ENCODE measurements around the gene EPB41L1.

Gene EPB41L1

GRCh38 chr20:36154700-36155628, at the start of gene EPB41L1:
EPB41L1 (plus strand) TSS chr20:36154740; CDS start chr20:36173778, 19,038 bp downstream.
- peak; percentile 41 for DNase-seq

GRCh38 chr20:36104856-36105255, 49.7 kb upstream of the EPB41L1 start:
- DNase-seq: no peak

DNA sequence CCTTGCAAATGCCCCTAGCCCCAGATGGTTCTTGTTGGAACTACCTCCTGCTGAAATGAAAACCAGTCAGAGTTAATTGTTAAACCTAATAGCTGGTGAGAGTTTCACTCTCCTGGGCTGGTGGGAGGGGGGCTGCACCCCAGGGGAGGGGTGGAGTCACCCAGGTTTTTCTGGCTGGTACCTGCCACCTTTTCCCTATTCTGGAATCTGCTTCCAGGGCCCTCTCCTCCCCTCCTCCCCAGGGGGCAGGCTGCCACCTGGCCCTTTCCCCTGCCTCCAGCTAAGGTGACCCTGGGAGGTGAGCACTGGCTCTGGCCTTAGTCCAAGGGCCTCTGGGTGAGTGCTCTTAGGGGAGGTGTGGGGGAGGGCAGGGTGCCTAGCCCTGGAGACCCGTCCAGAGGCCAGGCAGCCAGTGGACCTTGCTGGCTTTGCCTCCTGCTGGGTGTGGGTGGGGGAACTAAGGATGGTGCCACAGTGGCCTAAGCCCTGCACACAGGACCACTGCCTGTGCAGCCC, 48.8 kb upstream of the EPB41L1 start:
- peak; percentile 65 for DNase-seq

DNA sequence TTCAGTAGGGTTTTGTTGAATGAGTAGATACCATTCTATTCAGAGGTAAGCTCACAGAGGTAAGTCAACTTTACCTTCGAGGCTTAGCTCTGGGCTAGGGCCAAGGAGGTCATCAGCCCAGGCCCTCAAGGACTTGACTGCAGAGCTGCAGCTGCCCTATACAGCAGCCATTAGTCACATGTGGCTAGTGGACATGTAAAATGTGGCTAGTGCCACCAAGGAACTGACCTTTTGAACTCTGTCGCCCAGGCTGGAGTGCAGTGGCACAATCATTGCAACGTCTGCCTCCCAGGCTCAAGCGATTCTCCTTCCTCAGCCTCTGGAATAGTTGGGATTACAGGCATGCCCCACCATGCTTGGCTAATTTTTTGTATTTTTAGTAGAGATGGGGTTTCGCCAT, 47.9 kb upstream of the EPB41L1 start:
- DNase-seq: no peak

GRCh38 chr20:36107881-36108280, 46.7 kb upstream of the EPB41L1 start:
- DNase-seq: no peak

GRCh38 chr20:36109251-36109947, 45.1 kb upstream of the EPB41L1 start:
- DNase-seq: no peak

GRCh38 chr20:36110994-36111393, 43.5 kb upstream of the EPB41L1 start:
- DNase-seq: no peak

DNA sequence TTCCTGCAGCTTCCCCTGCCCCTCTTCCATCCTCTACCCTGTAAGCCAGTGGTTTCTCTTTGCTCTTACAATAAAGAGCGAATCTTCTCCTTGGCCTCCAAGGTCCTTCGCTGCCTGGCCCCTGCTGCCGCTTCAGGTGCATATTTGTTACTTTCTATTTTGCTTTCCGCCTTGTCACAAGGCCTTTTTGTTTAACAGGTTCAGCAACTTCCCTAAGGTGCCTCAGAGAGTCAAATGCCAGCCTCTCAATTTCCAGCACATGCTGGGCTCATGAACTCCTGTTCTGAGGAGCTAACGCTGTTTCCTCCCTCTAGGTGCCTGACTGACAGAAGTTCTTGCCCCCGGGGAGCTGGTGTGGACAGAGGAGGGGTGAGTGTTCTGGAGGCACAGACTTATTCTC, 42.4 kb upstream of the EPB41L1 start:
- DNase-seq: no peak

DNA sequence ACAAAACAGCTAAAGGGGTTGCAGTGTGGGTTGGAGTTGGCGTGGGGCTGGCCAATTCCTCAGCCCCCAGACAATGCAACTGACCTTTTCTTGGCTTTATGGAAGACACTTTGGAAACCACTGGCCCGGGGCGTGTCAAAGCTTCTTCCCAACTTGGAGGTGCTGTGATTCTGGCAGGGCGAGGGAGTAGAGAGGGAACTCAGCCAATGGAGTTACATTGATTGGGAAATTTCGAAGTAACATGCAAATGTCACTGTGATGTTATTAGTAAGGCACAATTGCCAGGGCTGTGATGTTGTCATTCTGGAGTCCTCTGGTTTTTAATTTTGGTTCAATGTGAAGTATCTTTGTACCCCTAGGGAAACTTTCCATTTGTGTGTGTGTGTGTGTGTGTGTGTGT, 41.5 kb upstream of the EPB41L1 start:
- no peak for DNase-seq

- DNase-seq: no peak
Measured at GRCh38 chr20:36113566-36114250, 40.8 kb upstream of the EPB41L1 start.

- no peak for DNase-seq
Measured at GRCh38 chr20:36114707-36115106, 39.8 kb upstream of the EPB41L1 start.

DNA sequence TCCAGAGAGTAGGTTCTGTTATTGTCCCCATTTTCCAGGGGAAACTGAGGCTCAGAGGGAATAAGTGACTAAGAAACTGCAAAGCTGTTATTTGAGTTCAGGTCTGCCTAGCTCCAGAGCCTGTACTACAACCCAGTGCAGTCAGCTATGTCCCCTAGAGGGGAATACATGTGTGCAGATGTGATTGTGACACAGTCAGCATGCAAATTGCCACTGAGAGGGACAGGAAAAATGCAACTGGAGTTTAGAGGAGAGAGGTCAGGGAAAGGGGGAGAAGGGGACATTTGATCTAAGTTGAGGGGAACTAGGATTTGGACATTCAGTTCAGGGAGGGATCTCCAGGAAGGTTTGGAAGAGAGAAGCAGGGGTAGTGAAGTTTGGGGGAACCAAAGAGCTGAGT, 38.6 kb upstream of the EPB41L1 start:
- DNase-seq: no peak

DNA sequence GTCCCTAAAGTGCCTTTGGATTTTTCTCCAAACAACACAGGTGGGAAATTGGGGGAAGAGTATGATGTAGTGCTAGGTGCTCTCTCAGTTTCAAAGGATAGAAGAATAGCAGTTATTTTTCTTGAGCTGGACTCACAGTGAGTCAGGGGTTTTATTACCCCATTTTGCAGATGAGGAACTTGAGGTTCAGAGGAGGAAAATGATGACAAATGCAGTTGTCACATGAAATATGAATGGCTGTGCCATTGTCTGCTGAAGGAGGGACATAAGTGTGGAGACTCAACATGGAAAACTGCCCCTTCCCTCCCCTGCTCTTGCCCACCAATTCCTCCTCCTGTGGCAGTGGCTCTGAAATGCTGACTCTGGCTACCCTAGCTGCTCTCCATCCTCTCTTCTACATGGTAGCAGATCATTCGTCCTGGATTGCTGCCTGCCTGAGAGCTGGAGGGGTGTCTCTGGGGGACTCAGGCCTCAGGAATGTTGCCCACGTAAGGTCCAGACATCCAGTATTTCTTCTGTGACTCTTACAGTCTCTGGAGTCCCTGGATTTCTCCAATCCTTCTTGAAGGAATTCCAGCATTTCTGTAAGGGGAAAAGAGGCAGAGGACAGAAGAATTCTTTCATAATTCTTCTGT, 37.6 kb upstream of the EPB41L1 start:
- DNase-seq: no peak

DNA sequence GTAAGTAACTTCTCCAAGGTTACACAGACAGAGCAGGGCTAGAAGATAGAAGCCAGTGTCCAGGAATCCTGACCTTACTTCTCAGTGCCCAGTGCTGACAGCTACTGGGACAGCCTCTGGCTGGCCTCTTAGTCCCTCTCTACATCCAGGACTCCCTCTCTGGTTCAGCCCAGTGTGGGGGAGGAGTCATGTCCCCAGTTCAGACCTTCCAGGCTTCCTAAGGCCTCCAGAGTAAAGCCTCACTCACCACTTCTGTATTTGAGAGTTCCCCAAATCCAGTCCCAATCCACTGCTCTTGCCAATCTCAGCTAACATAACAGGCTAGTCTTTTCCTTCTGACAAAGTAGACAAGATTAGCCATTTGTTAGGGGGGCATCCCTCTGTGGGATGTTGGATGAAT, 36.9 kb upstream of the EPB41L1 start:
- no peak for DNase-seq

GRCh38 chr20:36118371-36118770, 36.2 kb upstream of the EPB41L1 start:
- no peak for DNase-seq

GRCh38 chr20:36119537-36119936, 35.0 kb upstream of the EPB41L1 start:
- no peak for DNase-seq

DNA sequence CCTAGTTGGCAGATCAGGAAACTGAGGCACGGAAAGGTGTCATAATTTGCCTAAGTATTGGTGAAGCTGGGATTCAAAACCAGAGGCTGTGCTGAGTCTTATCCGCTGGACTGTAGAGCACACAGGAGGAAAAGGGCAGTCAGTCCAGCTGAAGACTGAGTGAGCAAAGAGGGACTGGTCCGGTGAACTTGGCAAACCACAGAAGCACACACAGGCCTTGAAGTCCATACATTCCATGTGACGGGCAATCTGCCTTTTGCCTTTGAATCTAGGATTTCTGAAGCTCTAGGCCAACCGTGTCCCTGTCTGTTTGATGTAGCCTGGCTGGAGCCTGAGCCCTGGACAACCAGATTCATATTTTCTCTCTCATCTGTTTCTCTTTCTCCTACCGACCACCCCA, 34.3 kb upstream of the EPB41L1 start:
- DNase-seq: no peak

- DNase-seq: no peak
Measured at GRCh38 chr20:36120991-36121390, 33.5 kb upstream of the EPB41L1 start.

- no peak for DNase-seq
Measured at GRCh38 chr20:36121981-36122930, 32.3 kb upstream of the EPB41L1 start.

DNA sequence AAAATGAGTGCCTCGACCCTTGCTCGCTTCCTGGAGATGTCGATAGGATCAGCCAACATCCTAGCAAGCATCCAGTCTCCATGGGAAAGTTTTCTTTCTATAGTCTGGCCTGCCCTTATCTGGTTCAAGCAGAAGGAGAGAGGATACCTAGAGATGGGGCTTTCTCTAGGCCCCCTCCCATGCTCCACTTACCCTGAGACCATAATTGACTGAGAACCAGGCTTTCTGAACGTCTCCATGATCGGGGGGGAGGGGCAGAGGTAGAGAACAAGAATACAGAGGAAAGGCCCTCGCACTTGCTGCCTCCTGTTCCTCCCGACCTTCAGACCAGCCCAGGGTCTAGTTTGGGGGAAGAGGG, 31.6 kb upstream of the EPB41L1 start:
- DNase-seq: no peak

- no peak for DNase-seq
Measured at GRCh38 chr20:36125097-36125496, 29.4 kb upstream of the EPB41L1 start.

Data from NCI-H146 (cell line).